Skin of body (tissue), 2 donors: ENCODE results near the gene ABCC1. TPM values are rescaled to one million over a fixed set of nuclear protein-coding genes. Genes with fewer than 3 reads are reported as not detected.
"Not testable (repeated sequence)": the region's sequence is repeated elsewhere in the genome, so short reads cannot be mapped to it uniquely, and the experiment has no call there.

Source experiments
- DNase-seq: peaks from one replicate; lab custom pipeline; 2025; lab: John Stamatoyannopoulos, UW
- total RNA-seq: library from RNA; depleted of rRNA; stranded (reverse); fragments of >200 nt; gene quantifications from one replicate; pipeline ENCODE4 v1.2.3, GENCODE V29; 2014

ABCC1 gene
- total RNA-seq, 1 donor from 2014 or later, result 20.4 TPM

DNA sequence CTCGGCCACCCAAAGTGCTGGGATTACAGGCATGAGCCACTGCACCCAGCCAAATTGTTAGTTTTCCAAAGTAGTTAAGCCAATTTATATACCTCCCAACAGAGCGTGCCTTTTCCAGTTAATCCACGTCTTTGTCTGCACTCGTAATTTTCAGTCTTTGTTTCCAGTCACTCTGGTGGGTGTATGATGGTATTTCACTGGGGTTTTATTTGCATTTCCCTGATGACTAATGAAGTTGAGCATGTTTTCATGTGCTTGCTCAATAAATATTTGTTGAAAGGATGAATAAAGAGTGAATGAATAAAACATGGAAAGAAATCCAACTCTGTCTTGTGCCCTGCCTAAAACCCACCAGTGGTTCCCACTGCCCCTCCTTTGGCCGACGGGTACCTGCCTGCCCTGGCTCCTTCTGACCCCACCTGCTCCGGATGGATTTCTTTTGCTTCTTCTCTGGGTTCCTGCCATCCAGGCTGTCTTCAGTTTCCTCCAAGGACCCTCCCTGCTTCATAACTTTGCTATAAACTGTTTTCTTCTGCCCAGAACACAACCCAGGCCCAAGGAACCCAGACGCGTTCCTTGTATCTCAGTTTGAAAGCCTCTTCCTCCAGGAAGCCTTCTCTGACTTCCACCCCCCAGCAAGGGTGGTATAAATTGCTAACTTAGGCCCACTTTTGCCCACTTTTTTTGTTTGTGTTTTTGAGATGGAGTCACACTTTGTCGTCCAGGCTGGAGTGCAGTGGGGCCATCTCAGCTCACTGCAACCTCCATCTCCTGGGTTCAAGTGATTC lies 3.0 kb upstream of the ABCC1 start:
- DNase-seq, result no peak

DNA sequence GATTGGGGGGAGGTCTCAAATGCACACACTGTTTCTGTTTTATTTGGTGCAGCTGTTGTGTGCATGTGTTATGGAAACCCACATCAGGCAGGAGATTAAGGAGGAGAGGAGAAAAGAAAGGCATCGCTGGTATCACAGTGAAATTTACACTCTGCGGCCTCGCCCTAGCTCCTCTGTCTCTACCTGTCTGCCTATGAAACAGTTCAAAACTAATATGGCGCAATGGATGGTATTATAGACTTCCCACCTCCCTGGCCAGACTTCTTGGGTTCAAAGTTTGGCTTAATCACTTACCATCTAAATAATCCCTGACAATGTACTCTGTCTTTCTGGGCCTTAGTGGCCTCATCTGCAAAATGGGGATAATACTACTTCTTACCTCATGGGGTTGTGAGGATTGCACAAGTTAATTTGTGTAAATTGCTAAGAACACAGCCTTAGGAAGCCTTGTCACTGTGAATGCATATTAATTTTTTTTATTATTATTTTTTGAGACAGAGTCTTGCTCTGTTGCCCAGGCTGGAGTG lies 1.4 kb upstream of the ABCC1 start:
- DNase-seq, result no peak

- DNase-seq, result no peak
Measured at GRCh38 chr16:15948532-15949209, 745 bp upstream of the ABCC1 start.

- DNase-seq, result no peak
Measured at GRCh38 chr16:15950161-15950854, 892 bp downstream of the ABCC1 start.

- DNase-seq, result no peak
Measured at GRCh38 chr16:15950869-15951268, 1.5 kb downstream of the ABCC1 start.

DNA sequence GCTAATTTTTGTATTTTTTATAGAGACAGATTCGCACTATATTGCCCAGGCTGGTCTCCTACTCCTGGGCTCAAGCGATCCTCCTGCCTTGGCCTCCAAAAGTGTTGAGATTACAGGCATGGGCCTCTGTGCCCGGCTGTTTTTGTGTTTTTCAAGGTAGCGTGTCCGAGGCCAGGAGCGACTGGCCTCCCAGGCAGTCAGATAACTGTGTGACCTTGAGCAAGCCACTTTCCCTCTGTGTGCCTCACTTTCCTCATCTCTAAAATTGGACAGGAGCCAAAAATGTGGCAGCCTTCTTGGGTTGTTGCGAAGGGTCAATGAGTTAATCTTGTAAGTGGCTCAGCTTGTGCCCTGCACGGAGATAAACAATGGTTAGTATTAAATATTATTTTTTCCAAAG lies 2.4 kb downstream of the ABCC1 start:
- DNase-seq, result no peak

DNA sequence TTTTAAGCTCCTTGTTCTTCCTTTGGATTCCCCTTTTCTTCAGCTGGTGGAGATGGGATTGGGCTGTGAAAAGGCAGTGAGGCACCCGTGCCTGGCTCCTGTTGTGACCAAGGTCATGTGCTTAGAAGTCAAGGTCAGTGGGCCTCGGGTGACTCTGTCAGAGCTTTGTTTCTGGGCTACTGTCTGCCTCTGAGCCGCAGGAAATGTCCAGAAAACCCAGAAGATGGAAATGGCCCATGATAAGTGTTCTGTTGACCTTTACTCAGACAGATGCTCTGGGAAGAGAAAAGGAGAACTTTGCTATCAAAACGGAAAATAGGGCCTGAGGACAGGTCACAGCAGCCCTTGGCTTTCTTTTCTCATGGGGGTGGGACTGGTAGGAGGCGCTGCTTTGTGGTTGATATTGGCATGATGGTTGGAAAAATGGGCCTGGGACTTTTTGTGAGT lies 2.9 kb downstream of the ABCC1 start:
- no peak for DNase-seq

GRCh38 chr16:15953477-15953876 lies 4.1 kb downstream of the ABCC1 start:
- DNase-seq, result no peak

DNA sequence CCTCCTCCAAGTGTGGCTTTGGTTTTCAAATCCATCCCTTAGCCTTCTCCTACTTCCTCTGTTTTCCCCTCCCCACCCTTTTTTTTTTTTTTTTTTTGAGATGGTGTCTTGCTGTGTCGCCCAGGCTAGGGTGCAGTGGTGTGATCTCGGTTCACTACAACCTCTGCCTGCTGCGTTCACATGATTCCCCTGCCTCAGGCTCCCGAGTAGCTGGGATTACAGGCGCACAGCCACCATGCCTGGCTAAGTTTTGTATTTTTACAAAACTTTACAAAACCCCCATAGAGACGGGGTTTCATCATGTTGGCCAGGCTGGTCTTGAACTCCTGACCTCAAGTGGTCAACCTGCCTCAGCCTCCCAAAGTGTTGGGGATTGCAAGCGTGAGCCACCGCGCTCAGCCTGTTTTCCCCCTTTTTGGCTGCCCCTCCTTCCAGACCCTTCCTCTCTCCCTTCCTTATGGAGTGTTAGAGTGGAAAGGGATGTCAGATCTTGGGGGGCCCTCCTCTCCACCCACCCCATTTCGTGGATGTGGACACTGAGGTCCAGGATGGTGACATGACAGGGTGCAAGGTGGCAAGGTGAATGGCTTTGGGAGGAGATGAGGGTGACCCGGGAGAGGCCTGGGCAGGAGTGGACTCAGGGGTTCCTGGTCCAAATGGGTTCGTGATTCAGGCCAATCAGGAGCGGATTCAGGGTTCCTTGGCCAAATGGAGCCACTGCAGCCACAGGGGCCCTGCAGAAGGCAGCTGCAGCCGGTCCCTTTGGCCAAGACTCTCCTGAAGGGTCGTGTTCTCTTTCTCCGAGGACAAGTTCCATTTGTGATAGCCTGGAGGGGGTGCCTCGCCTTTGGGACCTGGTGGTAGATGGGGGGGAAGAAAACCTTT lies 4.8 kb downstream of the ABCC1 start:
- DNase-seq, result no peak

DNA sequence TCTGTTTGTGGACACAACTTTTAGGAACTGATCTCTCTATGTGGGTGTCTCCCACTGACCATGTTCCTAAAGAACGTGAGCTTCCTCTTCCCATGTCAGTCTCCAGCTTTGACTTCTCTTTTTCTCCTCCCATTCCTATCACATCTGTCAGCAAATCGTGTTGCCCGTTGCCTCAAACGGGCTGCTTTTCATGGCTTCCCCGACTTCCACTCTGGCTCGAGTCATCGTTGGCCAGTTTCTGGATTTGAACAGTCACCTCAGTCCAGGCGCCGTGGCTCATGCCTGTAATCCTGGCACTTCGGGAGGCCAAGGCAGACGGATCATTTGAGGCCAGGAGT lies 5.4 kb downstream of the ABCC1 start:
- no peak for DNase-seq

DNA sequence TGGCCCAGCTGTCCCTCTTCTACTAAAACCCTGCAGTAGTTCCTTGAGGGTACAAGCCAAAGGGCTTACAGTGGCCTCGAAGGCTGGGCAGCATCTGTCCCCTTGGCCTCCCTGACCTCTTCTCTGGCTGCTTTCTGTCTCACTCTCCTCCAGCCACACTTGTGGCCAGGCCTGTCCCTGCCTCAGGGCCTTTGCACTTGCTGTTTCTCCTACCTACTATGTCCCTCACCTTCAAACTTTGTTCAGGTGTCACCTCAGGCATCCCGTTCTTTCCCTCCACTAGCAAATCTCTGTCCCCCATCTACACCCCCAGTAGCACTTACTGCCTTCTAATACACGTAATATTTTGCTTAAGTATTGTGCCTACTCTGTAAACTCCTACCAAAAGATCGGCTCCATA lies 6.0 kb downstream of the ABCC1 start:
- DNase-seq, result no peak

DNA sequence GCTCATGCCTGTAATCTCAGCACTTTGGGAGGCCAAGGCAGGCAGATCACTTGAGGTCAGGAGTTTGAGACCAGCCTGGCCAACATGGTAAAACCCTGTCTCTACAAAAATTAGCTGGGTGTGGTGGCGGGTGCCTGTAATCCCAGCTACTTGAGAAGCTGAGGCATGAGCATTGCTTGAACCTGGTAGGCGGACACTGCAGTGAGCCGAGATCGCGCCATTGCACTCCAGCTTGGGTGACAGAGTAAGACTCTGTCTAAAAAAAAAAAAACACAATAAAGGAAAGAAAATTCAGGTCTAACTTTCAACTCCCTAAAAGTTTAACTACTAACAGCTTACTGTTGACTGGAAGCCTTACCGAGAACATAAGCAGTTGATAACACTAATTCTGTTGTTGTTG lies 6.7 kb downstream of the ABCC1 start:
- DNase-seq, result not testable (repeated sequence)

DNA sequence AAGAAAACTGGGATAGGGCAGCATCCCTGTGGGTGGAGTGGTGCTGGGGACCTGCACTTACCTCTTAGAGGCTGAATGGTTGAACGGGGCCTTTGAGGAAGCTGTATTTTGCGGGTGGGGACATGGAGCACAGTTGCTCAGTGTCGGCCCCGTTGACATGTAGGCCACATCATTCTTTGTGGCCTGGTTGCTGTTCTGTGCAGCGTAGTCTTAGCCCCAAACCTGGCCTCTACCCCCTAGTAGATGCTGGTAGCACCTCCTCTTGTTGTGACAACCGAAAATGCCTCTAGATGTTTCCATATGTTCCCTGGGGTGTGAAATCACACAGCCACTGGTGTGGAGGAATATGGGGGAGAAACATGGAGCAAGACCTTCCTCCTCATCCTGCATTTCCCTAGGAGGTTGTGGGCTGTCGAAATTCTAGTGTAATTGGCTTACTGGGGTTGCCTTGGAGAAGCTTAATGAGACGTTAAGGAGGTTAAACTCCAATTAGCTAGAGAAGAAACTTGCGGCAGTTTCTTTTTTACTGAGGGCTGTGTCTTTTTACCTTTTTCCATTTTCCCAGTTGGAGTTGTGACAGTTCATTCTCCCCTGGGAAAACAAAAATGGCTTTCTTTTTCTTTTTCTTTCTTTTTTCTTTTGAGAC lies 9.4 kb downstream of the ABCC1 start:
- DNase-seq, result no peak

DNA sequence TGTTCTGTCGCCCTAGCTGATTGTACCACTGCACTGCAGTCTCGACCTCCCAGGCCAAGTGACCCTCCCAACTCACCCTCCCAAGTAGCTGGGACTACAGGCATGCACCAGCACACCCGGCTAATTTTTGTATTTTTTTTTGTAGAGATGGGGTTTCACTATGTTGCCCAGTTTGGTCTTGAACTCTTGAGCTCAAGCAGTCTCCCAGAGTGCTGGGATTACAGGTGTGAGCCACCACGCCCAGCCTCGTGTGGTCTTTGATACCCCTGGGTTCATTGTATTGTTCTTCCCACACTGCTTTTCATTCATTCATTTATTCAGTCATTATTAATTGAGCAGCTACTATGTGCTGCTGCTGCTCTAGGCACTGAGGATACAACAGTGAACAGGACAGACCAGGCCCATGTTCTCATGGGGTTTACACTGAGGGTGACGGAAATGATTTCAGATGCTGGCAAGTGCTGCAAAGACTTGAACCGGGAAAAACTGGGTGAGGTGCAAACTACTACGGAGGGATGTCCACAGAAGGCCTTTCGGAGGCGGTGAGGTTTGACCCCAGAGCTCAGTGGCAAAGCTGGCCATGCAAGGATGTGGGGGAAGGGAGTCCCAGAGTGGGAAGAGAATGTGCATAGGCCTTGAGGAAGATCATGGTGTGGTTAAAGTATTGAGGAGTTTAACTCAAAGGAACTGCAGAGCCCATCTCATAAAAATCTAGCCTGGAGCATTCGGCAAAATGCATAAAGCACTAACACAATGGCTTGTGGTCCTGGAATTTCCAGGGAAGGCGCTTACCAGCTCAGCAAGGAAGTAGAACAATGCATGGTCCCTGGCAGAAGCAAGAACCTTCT lies 10.9 kb downstream of the ABCC1 start:
- DNase-seq, result no peak

- no peak for DNase-seq
Measured at GRCh38 chr16:15961060-15961511, 11.7 kb downstream of the ABCC1 start.

DNA sequence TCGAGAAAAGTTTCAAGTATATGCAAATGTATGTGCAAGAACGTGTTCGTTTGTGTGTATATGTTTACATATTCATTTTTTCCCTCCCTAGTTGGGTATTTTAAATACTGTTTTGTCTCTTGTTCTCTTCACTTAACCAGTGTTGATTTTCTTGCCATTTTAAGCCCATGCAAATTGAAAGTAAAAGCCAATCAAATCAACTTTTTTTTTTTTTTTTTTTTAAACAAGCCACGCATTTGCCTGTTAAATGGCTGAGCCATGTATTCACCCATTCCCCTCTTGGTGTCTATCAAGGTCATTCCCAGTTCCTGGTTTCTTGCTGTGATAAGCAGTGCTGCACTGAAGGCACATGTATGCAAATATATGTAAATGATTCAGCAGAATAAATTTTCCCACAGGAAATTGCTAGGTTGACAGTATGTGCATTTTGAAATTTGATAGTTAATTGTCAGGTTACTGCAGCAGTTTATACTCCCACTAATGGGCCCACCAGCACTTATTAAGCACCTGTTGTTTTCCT lies 12.2 kb downstream of the ABCC1 start:
- DNase-seq, result no peak

GRCh38 chr16:15963307-15963910 lies 14.0 kb downstream of the ABCC1 start:
- DNase-seq, result no peak

DNA sequence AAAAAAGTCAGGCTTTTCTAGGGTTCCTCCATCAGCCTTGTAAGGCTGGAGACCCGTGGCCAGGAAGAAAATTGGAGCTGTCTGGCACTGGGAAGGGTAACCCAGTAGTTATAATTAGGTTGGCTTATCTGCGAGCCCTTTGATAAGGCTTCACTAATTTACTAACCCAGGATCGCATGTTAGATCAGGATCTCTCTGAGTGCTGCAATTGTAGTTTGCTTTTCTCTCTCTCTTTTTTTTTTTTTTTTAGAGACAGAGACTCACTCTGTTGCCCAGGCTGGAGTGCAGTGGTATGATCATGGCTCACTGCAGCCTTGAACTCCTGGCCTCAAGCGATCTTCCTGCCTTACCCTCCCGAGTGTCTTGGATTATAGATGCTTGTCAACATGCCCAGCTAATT lies 17.0 kb downstream of the ABCC1 start:
- no peak for DNase-seq
